ENCODE measurements around the gene MTCH1. TPM values are rescaled to one million over a fixed set of nuclear protein-coding genes. Genes with fewer than 3 reads are reported as not detected.
A peak's percentile ranks its signal among the peaks of the same experiment; 100 is the strongest.

MTCH1 gene
- total and polyA plus RNA-seq, 10 donors = 87.3 to 191 (median 158) TPM

DNA sequence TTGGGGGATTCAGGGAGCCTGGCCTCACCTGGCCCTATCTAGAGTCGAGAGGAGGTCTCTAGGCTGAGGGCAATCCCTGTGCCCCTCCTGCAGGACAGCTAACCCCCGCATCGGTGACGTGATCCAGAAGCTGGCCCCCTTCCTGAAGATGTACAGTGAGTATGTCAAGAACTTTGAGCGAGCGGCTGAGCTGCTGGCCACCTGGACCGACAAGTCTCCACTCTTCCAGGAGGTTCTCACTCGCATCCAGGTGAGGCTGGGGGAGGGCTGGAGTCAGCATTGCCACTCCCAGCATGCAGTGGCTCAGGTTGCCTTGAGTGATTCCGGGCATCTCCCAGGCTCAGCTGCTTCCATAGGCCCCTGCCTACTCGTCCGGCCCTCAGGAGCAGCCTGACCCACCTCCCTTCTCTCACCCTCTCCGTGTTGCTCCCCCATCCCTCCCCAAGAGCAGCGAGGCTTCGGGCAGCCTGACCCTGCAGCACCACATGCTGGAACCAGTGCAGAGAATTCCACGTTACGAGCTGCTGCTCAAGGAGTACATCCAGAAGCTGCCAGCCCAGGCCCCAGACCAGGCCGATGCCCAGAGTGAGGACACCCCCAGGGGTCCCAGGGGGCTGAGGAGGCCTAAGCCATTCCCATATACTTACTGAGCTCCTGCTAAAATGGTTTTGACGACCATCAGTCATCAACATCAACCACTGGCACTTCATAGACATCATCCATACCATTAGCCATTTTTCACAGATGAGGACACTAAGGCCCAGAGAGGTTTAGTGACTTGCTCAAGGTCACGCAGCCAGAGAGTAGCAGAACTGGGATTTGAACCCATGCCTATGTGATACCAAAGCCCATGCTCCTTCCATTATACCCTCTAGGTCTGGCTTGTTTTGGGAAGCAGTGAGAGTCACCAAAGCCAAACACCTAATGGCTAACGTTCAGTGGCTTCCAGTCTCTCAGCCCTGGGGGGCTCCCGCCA, 27.8 kb upstream of the MTCH1 start:
- peaks cover 6 to 68% (median 24%) of the 10 kb centered on the region in 6 donors for H3K4me1 ChIP-seq
- H3K27ac ChIP-seq = no peak overlapping the region
- DNase-seq = no peak
- no peaks in the 10 kb centered on the region for H3K9me3 ChIP-seq
- H3K36me3 ChIP-seq = peaks cover 0 to 100% (median 46%) of the 10 kb centered on the region in 6 donors
- no peak overlapping the region for H3K4me3 ChIP-seq
- no peaks in the 10 kb centered on the region for H3K27me3 ChIP-seq (replicated peaks in 1 of 7)
- intact Hi-C loops (cut with DNase I; ENCODE audit: low total_unique reads) = loop anchor here (10.0 kb wide), 1 partner anchor 129 kb away; the partner anchor contains the start of gene C6orf89
- TF ChIP-seq POLR2AphosphoS5 (IDR thresholded peaks at IDR 0.05) (peak in 2 of 3 donors; percentile 31 to 69), POLR2A (IDR thresholded peaks at IDR 0.05) (no peak)
- 87 to 94% (median 91%) methylated on average over 17 to 21 of the region's 21 CpGs for WGBS, 5 donors

DNA sequence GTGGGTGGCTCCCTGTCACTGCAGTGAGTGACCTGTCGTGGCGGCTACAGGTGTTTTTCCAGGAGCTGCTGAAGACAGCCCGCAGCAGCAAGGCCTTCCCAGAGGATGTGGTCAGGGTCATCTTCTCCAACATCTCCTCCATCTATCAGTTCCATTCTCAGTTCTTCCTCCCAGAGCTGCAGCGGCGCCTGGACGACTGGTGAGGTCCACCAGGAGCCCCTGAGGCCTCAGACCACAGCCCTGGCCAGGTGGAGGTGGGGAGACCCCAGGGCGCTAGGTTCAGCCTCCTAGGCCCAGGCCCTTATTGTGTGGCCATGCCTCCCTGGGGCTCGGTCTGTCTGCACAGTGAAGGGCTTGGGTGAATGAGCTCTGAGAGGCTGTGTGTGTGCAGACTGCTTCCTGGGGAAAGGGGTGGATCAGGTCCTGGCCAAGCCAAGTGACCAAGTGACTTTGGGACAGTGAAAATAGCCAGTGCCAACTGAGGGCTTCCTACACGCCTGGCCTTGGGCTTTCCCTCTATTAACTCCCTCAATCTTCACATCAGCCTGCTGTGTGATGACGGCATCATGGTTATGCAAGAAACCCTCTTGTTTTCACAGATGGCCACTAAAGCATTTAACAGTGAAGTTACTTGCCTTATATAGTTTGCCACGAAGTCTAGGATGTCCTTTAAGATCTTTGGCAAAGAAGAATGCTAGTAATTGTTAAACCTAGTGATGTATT, 25.8 kb upstream of the MTCH1 start:
- TF ChIP-seq, protein P1, sequence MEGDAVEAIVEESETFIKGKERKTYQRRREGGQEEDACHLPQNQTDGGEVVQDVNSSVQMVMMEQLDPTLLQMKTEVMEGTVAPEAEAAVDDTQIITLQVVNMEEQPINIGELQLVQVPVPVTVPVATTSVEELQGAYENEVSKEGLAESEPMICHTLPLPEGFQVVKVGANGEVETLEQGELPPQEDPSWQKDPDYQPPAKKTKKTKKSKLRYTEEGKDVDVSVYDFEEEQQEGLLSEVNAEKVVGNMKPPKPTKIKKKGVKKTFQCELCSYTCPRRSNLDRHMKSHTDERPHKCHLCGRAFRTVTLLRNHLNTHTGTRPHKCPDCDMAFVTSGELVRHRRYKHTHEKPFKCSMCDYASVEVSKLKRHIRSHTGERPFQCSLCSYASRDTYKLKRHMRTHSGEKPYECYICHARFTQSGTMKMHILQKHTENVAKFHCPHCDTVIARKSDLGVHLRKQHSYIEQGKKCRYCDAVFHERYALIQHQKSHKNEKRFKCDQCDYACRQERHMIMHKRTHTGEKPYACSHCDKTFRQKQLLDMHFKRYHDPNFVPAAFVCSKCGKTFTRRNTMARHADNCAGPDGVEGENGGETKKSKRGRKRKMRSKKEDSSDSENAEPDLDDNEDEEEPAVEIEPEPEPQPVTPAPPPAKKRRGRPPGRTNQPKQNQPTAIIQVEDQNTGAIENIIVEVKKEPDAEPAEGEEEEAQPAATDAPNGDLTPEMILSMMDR (IDR thresholded peaks at IDR 0.05 in 8 of 11, conservative IDR thresholded peaks at IDR 0.05 in 3 of 11) = no peak
- TF ChIP-seq POLR2AphosphoS5 (IDR thresholded peaks at IDR 0.05) = peak; percentile 50 to 61 (median 51)
- 64 to 86% (median 80%) methylated on average over 11 of the region's 11 CpGs for WGBS, 5 donors
- H3K4me1 ChIP-seq = peaks cover 4 to 69% (median 19%) of the 10 kb centered on the region in 6 donors
- intact Hi-C loops (cut with DNase I; ENCODE audit: low total_unique reads) = loop anchor here (10.0 kb wide), 1 partner anchor 127 kb away; the partner anchor contains the start of gene C6orf89
- H3K4me3 ChIP-seq = no peak overlapping the region
- no peaks in the 10 kb centered on the region for H3K9me3 ChIP-seq
- no peaks in the 10 kb centered on the region for H3K27me3 ChIP-seq (replicated peaks in 1 of 7)
- DNase-seq = no peak
- peak overlapping the region in 2 of 8 donors; percentile 23 to 94 for H3K27ac ChIP-seq
- H3K36me3 ChIP-seq = peaks cover 0 to 87% (median 43%) of the 10 kb centered on the region in 6 donors

DNA sequence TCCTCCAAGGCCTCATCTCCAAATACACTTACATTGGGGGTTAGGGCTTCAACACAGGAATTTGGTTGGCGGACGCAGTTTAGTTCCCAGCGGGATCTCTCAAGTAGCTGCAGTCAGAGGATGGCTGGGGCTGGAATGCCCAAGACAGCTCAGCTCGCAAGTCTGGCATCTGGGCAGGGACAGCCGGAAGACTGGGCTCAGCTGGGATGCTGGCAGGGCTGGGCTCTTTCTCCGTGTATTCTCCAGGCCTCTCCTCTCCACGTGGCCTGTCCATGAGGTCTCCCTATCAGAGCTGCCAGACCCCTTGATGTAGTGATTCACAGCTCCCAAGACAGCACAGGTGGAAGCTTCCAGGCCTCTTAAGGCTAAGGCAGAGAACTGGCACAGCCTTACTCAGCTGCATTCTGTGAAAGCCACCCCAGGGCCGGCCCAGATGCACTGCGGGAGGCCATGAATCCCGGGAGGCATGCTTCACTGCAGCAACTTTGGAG, 24.5 kb upstream of the MTCH1 start:
- WGBS, 5 donors = 86 to 98% (median 94%) methylated on average over 9 to 10 of the region's 10 CpGs
- H3K9me3 ChIP-seq = no peaks in the 10 kb centered on the region
- peak overlapping the region in 3 of 8 donors; percentile 7 to 94 (median 84) for H3K27ac ChIP-seq
- peak overlapping the region in 1 of 8 donors; percentile 85 for H3K4me3 ChIP-seq
- no peaks in the 10 kb centered on the region for H3K27me3 ChIP-seq (replicated peaks in 1 of 7)
- no peak for TF ChIP-seq POLR2A (IDR thresholded peaks at IDR 0.05)
- TF ChIP-seq, protein P1 (IDR thresholded peaks at IDR 0.05 in 8 of 11, conservative IDR thresholded peaks at IDR 0.05 in 3 of 11) = no peak
- H3K4me1 ChIP-seq = peaks cover 4 to 77% (median 24%) of the 10 kb centered on the region in 6 donors
- DNase-seq = no peak
- H3K36me3 ChIP-seq = peaks cover 0 to 73% (median 41%) of the 10 kb centered on the region in 6 donors
- intact Hi-C loops (cut with DNase I; ENCODE audit: low total_unique reads) = loop anchor here (10.0 kb wide), 1 partner anchor 126 kb away; the partner anchor contains the start of gene C6orf89
